K562 (cell line): ENCODE measurements around the gene RECK.

Experiments
- NFRKB ChIP-seq: fragments of 450-650 bp; IDR thresholded peaks from 2 replicates; pipeline ENCODE4 v1.6.1; 2016; ENCODE audit warnings: low read depth
- RAD51 ChIP-seq: fragments of 450-650 bp; IDR thresholded peaks from 2 replicates; pipeline ENCODE4 v1.7.1; 2016; ENCODE audit warnings: low read depth, mild to moderate bottlenecking, borderline replicate concordance
- RBM15 ChIP-seq: fragments of 200-400 bp; formaldehyde crosslinking; IDR thresholded peaks from 2 replicates; pipeline ENCODE4 v1.6.1; 2018; ENCODE audit warnings: mild to moderate bottlenecking, low read length, moderate library complexity; ENCODE audit not compliant: insufficient read depth
- ZC3H4 ChIP-seq: sonication (generic); formaldehyde crosslinking; IDR thresholded peaks from 2 replicates; pipeline ENCODE4 v1.9.0; 2021; ENCODE audit warnings: missing genetic modification reagents, borderline replicate concordance
- ZNF133 ChIP-seq: fragments of 250-450 bp; sonication (Bioruptor Pico); IDR thresholded peaks from 2 replicates; pipeline ENCODE4 v1.4.0; 2020; ENCODE audit warnings: mild to moderate bottlenecking

GRCh38 chr9:36140086-36141084 is 103.7 kb downstream of the RECK start:
- TF ChIP-seq RAD51 (no peak), ZNF133 (CRISPR knock-in tag) (no peak), ZC3H4 (no peak), NFRKB (no peak), RBM15 (no peak)
